Keratinocyte (primary cell): ENCODE measurements around the gene NDUFB6.

ENCODE experiments used
- CTCF ChIP-seq, 3 experiments: IDR thresholded peaks in 1 of 3; conservative IDR thresholded peaks in 1 of 3; optimal IDR thresholded peaks in 1 of 3; 2 replicates in 2 of 3; 3 replicates in 1 of 3; pipeline versions ENCODE3 to v1.5.1; 2011; ENCODE audit warnings: low read length in 3 of 3, mild to moderate bottlenecking in 3 of 3, moderate library complexity in 2 of 3, control low read depth in 1 of 3, inconsistent platforms in 1 of 3; ENCODE audit not compliant: insufficient read depth in 2 of 3; ENCODE audit errors: extremely low read depth in 1 of 3
- EZH2 ChIP-seq: IDR thresholded peaks from one replicate; pipeline ENCODE4 v1.6.1; 2012; ENCODE audit warnings: inconsistent platforms, mild to moderate bottlenecking, low read length, moderate library complexity

- TF ChIP-seq CTCF (optimal IDR thresholded peaks at IDR 0.05 in 1 of 3, IDR thresholded peaks at IDR 0.05 in 1 of 3, conservative IDR thresholded peaks at IDR 0.05 in 1 of 3; ENCODE audit: extremely low read depth in 1 of 3, insufficient read depth in 2 of 3, low read length in 3 of 3): no peak
- TF ChIP-seq EZH2: no peak
These were observed 18.9 kb downstream of the NDUFB6 start for GRCh38 chr9:32554107-32554506.
